HT-29 (cell line): ENCODE data around the gene ADAMTSL5. TPM values are rescaled to one million over a fixed set of nuclear protein-coding genes. Genes with fewer than 3 reads are reported as not detected.
"Not testable (repeated sequence)": the region's sequence is repeated elsewhere in the genome, so short reads cannot be mapped to it uniquely, and the experiment has no call there.

Experiments used
- DNase-seq: peaks from one replicate; pipeline ENCODE4 v3.0.0-alpha.2; 2015; ENCODE audit warnings: low spot score
- total RNA-seq: library from RNA; depleted of rRNA; stranded (reverse); fragments of >200 nt; shearing (Covaris generic); gene quantifications from 2 replicates; pipeline ENCODE4 v1.2.3, GENCODE V29; 2014

ADAMTSL5 gene
- total RNA-seq, 1 experiment from 2014 or later, result 3.9 TPM

- peak; percentile 53 for DNase-seq
Observed at GRCh38 chr19:1513499-1514294, 878 bp upstream of the ADAMTSL5 start.

GRCh38 chr19:1511318-1512317 is 1.2 kb downstream of the ADAMTSL5 start:
- no peak for DNase-seq

- no peak for DNase-seq
Observed at GRCh38 chr19:1510807-1511206, 2.0 kb downstream of the ADAMTSL5 start.

- DNase-seq, result no peak
Observed at GRCh38 chr19:1510442-1510806, 2.4 kb downstream of the ADAMTSL5 start.

GRCh38 chr19:1509602-1510441 is 3.0 kb downstream of the ADAMTSL5 start:
- DNase-seq, result no peak

GRCh38 chr19:1508507-1508856 is 4.3 kb downstream of the ADAMTSL5 start:
- no peak for DNase-seq

GRCh38 chr19:1507763-1508506 is 4.9 kb downstream of the ADAMTSL5 start:
- peak; percentile 89 for DNase-seq

- no peak for DNase-seq
Observed at GRCh38 chr19:1507192-1507660, 5.6 kb downstream of the ADAMTSL5 start.

GRCh38 chr19:1505991-1506881 is 6.6 kb downstream of the ADAMTSL5 start:
- no peak for DNase-seq

GRCh38 chr19:1505012-1505411 is 7.8 kb downstream of the ADAMTSL5 start:
- no peak for DNase-seq

- DNase-seq, result no peak
Observed at GRCh38 chr19:1503925-1504773, 8.7 kb downstream of the ADAMTSL5 start.

GRCh38 chr19:1503089-1503924 is 9.5 kb downstream of the ADAMTSL5 start:
- no peak for DNase-seq

GRCh38 chr19:1502433-1503088 is 10.3 kb downstream of the ADAMTSL5 start:
- DNase-seq, result no peak

GRCh38 chr19:1501200-1501595 is 11.6 kb downstream of the ADAMTSL5 start:
- DNase-seq, result peak; percentile 62

- DNase-seq, result not testable (repeated sequence)
Observed at GRCh38 chr19:1499231-1499630, 13.6 kb downstream of the ADAMTSL5 start.

GRCh38 chr19:1497578-1498235 is 15.1 kb downstream of the ADAMTSL5 start:
- DNase-seq, result no peak
